Liver (tissue), 9 donors: ENCODE data around the gene TTYH1. TPM values are rescaled to one million over a fixed set of nuclear protein-coding genes. Genes with fewer than 3 reads are reported as not detected.

Experiments used
- DNase-seq: peaks from one replicate; pipeline ENCODE4 v3.0.0-alpha.2; 2017; ENCODE audit warnings: low spot score
- H3K27ac ChIP-seq, 2 donors: one replicate each; pipeline ENCODE4 v1.7.0; 2013; ENCODE audit warnings: inconsistent platforms in 2 of 2, low read length in 2 of 2, control low read depth in 1 of 2, low read depth in 1 of 2, mild to moderate bottlenecking in 1 of 2
- H3K27me3 ChIP-seq, 4 donors: one replicate each; pipeline versions ENCODE4 v1.6.1 to v1.7.0; 2013; ENCODE audit warnings: low read length in 3 of 4, inconsistent platforms in 1 of 4, mild to moderate bottlenecking in 1 of 4, moderate library complexity in 1 of 4; ENCODE audit not compliant: control insufficient read depth in 4 of 4, insufficient read depth in 4 of 4
- H3K36me3 ChIP-seq, 4 donors: one replicate each; pipeline versions ENCODE4 v1.6.1 to v1.7.0; 2013; ENCODE audit warnings: low read length in 3 of 4, mild to moderate bottlenecking in 3 of 4, low read depth in 1 of 4, moderate library complexity in 1 of 4; ENCODE audit not compliant: control insufficient read depth in 4 of 4, insufficient read depth in 3 of 4
- H3K4me1 ChIP-seq, 4 donors: one replicate each; pipeline versions ENCODE4 v1.6.1 to v1.7.0; 2013; ENCODE audit warnings: low read length in 3 of 4, mild to moderate bottlenecking in 3 of 4, moderate library complexity in 1 of 4; ENCODE audit not compliant: control insufficient read depth in 4 of 4, insufficient read depth in 4 of 4
- H3K4me3 ChIP-seq, 3 donors: one replicate each; pipeline versions ENCODE4 v1.6.1 to v1.7.0; 2013; ENCODE audit warnings: low read length in 3 of 3, control low read depth in 1 of 3, low read depth in 1 of 3, mild to moderate bottlenecking in 1 of 3
- H3K9ac ChIP-seq, 2 donors: one replicate each; pipeline ENCODE4 v1.7.0; 2013; ENCODE audit warnings: low read length in 2 of 2, mild to moderate bottlenecking in 2 of 2, moderate library complexity in 2 of 2, control low read depth in 1 of 2, low read depth in 1 of 2
- H3K9me3 ChIP-seq, 4 donors: one replicate each; pipeline versions ENCODE4 v1.6.1 to v1.7.0; 2013; ENCODE audit warnings: low read length in 3 of 4; ENCODE audit not compliant: control insufficient read depth in 4 of 4
- EGR1 ChIP-seq, 2 donors: IDR thresholded peaks; 2 replicates each; pipeline ENCODE4 v1.6.1; 2016 to 2018; ENCODE audit warnings: antibody characterized with exemption in 2 of 2, low read depth in 2 of 2
- FOXA1 ChIP-seq: IDR thresholded peaks from 2 replicates; pipeline ENCODE4 v1.6.1; 2016; ENCODE audit warnings: antibody characterized with exemption
- FOXA2 ChIP-seq: IDR thresholded peaks from 2 replicates; pipeline ENCODE4 v1.6.1; 2016; ENCODE audit warnings: antibody characterized with exemption
- GABPA ChIP-seq, 2 donors: IDR thresholded peaks in 1 of 2; conservative IDR thresholded peaks in 1 of 2; 2 replicates each; pipeline ENCODE4 v1.6.1; 2016; ENCODE audit warnings: antibody characterized with exemption in 2 of 2, mild to moderate bottlenecking in 1 of 2, moderate library complexity in 1 of 2
- HNF4A ChIP-seq, 2 donors: conservative IDR thresholded peaks; 2 replicates each; pipeline ENCODE4 v1.6.1; 2016; ENCODE audit warnings: antibody characterized with exemption in 2 of 2, mild to moderate bottlenecking in 2 of 2
- JUND ChIP-seq, 2 donors: IDR thresholded peaks; 2 replicates each; pipeline ENCODE4 v1.6.1; 2016; ENCODE audit warnings: antibody characterized with exemption in 2 of 2
- RAD21 ChIP-seq, 2 donors: IDR thresholded peaks; 2 replicates each; pipeline ENCODE4 v1.6.1; 2016; ENCODE audit warnings: antibody characterized with exemption in 2 of 2, mild to moderate bottlenecking in 2 of 2
- RXRA ChIP-seq, 2 donors: IDR thresholded peaks; 2 replicates each; pipeline ENCODE4 v1.6.1; 2017 to 2018; ENCODE audit warnings: antibody characterized with exemption in 2 of 2, mild to moderate bottlenecking in 1 of 2
- SP1 ChIP-seq: IDR thresholded peaks from 2 replicates; pipeline ENCODE4 v1.6.1; 2018; ENCODE audit warnings: antibody characterized with exemption, mild to moderate bottlenecking
- TAF1 ChIP-seq: conservative IDR thresholded peaks from 2 replicates; pipeline ENCODE4 v1.6.1; 2016; ENCODE audit warnings: antibody characterized with exemption, mild to moderate bottlenecking
- YY1 ChIP-seq: IDR thresholded peaks from 2 replicates; pipeline ENCODE4 v1.6.1; 2016; ENCODE audit warnings: antibody characterized with exemption, mild to moderate bottlenecking
- WGBS: extraction: QIAGEN DNeasy Blood & Tissue Kit; methylation state at CpG from one replicate; pipeline ENCODE4 v1.1.7; 2013; 5-methylcytosine and 5-hydroxymethylcytosine counted together
- polyA plus RNA-seq, 2 donors: library from polyadenylated mRNA; stranded (reverse) in 1 of 2; unstranded in 1 of 2; fragments of 200-250 nt in 1 of 2; fragments of >200 nt in 1 of 2; fragmentation: Nextera tagmentation in 1 of 2; extraction: Ambion mirVana in 1 of 2; gene quantifications; one replicate each; pipeline versions ENCODE4 v1.2.1 to v1.2.3, GENCODE V29; 2013 to 2015
- total RNA-seq, 2 donors: library from RNA; depleted of rRNA; stranded (reverse); fragments of >200 nt; gene quantifications; one replicate each; pipeline ENCODE4 v1.2.3, GENCODE V29; 2014
- TF ChIP-seq, protein P1 (sequence below): IDR thresholded peaks from 2 replicates; pipeline ENCODE4 v1.6.1; 2016; ENCODE audit warnings: antibody characterized with exemption, mild to moderate bottlenecking
- TF ChIP-seq, protein P2 (sequence below): IDR thresholded peaks from 2 replicates; pipeline ENCODE4 v1.6.1; 2016; ENCODE audit warnings: antibody characterized with exemption
- TF ChIP-seq, protein P3 (sequence below): fragments of 150-350 bp; IDR thresholded peaks from 2 replicates; pipeline ENCODE4 v1.5.1; 2017; ENCODE audit warnings: improper control_type of control experiment, low read depth, low read length; ENCODE audit not compliant: missing input control
- TF ChIP-seq, protein P4 (sequence below): IDR thresholded peaks from 2 replicates; pipeline ENCODE4 v1.6.1; 2016; ENCODE audit warnings: antibody characterized with exemption
- donor health status: healthy.
- donor health status: healthy.
- donor health status: healthy.
- donor health status: healthy.
- donor health status: healthy.

The TTYH1 gene
- total and polyA plus RNA-seq, 4 donors: 0.28 to 1.1 (median 0.61) TPM

DNA sequence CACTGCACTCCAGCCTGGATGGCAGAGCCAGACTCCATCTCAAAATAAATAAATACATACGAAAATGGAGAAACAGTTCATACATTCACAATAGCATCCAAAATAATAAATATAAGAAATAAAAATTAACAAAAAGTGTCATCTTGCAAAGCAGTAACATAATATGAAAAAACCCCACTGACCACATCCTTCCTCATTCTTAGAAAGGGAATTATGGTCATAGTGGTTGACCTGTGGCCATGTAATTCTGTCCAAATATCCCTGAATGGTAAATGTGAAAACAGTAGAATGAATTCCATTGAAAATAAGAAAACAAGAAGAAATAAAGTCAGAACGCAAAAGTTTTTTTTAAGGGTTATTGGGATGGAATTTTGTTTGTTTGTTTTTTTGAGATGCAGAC, 64.8 kb downstream of the TTYH1 start (continued):
- TF ChIP-seq, protein P1, sequence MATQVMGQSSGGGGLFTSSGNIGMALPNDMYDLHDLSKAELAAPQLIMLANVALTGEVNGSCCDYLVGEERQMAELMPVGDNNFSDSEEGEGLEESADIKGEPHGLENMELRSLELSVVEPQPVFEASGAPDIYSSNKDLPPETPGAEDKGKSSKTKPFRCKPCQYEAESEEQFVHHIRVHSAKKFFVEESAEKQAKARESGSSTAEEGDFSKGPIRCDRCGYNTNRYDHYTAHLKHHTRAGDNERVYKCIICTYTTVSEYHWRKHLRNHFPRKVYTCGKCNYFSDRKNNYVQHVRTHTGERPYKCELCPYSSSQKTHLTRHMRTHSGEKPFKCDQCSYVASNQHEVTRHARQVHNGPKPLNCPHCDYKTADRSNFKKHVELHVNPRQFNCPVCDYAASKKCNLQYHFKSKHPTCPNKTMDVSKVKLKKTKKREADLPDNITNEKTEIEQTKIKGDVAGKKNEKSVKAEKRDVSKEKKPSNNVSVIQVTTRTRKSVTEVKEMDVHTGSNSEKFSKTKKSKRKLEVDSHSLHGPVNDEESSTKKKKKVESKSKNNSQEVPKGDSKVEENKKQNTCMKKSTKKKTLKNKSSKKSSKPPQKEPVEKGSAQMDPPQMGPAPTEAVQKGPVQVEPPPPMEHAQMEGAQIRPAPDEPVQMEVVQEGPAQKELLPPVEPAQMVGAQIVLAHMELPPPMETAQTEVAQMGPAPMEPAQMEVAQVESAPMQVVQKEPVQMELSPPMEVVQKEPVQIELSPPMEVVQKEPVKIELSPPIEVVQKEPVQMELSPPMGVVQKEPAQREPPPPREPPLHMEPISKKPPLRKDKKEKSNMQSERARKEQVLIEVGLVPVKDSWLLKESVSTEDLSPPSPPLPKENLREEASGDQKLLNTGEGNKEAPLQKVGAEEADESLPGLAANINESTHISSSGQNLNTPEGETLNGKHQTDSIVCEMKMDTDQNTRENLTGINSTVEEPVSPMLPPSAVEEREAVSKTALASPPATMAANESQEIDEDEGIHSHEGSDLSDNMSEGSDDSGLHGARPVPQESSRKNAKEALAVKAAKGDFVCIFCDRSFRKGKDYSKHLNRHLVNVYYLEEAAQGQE: no peak

DNA sequence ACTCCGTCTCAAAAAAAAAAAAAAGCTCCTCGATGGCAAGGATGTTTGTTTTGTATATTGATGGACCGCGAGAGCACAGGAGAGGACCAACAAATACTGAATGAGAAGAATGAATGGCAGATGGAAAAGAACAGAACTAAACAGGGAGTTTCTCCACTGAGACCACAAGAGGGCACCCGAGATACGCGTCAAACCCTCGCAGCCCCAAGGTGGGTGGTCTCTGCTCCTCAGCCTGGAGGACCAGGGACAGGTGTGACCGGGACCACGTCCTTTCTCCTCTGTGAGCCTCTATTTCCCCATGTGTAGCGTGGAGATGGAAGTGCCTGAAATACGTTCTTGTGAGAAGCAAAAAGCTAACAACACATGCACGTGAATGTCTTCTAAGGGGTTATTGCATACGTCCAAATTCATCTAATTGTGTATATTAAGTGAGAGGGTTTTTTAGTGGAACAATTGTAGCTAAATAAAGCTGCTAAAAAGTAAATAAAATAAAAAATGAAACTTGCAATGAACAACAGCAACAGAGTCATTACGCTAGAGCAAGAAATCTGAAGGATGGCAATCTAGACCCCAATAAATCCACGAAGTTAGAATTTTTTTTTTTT, 66.2 kb downstream of the TTYH1 start:
- DNase-seq: no peak
- Histone ChIP-seq H3K9ac (no peak overlapping the region), H3K4me1 (no peaks in the 10 kb centered on the region), H3K27ac (no peak overlapping the region), H3K27me3 (peaks cover 0 to 3% (median 0%) of the 10 kb centered on the region in 4 donors), H3K36me3 (no peaks in the 10 kb centered on the region), H3K4me3 (no peak overlapping the region), H3K9me3 (no peaks in the 10 kb centered on the region)
- TF ChIP-seq, protein P2, sequence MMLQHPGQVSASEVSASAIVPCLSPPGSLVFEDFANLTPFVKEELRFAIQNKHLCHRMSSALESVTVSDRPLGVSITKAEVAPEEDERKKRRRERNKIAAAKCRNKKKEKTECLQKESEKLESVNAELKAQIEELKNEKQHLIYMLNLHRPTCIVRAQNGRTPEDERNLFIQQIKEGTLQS: no peak
- TF ChIP-seq, protein P1: no peak
- TF ChIP-seq EGR1 (IDR thresholded peaks at IDR 0.05; ENCODE audit: low read depth in 2 of 2): no peak
- TF ChIP-seq YY1: no peak
- no peak for TF ChIP-seq SP1
- no peak for TF ChIP-seq FOXA1
- no peak for TF ChIP-seq FOXA2
- peak; percentile 56 to 78 for TF ChIP-seq RAD21 (IDR thresholded peaks at IDR 0.05)
- TF ChIP-seq TAF1: no peak
- no peak for TF ChIP-seq JUND (IDR thresholded peaks at IDR 0.05)
- TF ChIP-seq RXRA (IDR thresholded peaks at IDR 0.05): no peak
- TF ChIP-seq HNF4A (conservative IDR thresholded peaks at IDR 0.05): no peak
- TF ChIP-seq, protein P3, sequence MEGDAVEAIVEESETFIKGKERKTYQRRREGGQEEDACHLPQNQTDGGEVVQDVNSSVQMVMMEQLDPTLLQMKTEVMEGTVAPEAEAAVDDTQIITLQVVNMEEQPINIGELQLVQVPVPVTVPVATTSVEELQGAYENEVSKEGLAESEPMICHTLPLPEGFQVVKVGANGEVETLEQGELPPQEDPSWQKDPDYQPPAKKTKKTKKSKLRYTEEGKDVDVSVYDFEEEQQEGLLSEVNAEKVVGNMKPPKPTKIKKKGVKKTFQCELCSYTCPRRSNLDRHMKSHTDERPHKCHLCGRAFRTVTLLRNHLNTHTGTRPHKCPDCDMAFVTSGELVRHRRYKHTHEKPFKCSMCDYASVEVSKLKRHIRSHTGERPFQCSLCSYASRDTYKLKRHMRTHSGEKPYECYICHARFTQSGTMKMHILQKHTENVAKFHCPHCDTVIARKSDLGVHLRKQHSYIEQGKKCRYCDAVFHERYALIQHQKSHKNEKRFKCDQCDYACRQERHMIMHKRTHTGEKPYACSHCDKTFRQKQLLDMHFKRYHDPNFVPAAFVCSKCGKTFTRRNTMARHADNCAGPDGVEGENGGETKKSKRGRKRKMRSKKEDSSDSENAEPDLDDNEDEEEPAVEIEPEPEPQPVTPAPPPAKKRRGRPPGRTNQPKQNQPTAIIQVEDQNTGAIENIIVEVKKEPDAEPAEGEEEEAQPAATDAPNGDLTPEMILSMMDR: peak; percentile 49
- no peak for TF ChIP-seq GABPA (IDR thresholded peaks at IDR 0.05 in 1 of 2, conservative IDR thresholded peaks at IDR 0.05 in 1 of 2)
- TF ChIP-seq, protein P4, sequence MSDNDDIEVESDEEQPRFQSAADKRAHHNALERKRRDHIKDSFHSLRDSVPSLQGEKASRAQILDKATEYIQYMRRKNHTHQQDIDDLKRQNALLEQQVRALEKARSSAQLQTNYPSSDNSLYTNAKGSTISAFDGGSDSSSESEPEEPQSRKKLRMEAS: no peak
- WGBS: 11% methylated on average over 16 of the region's 16 CpGs
